ENCODE data around the gene RABAC1.

- TF ChIP-seq POLR2A (IDR thresholded peaks at IDR 0.05) (no peak), EP300 (IDR thresholded peaks at IDR 0.05) (no peak), CTCF (IDR thresholded peaks at IDR 0.05) (no peak)
Measured at GRCh38 chr19:41917676-41918075, 41.4 kb downstream of the RABAC1 start.

Data from tibial nerve (tissue), 4 donors.